A172 (cell line): Measurements from ENCODE around the gene CEP295NL. TPM values are rescaled to one million over a fixed set of nuclear protein-coding genes. Genes with fewer than 3 reads are reported as not detected.
A peak's percentile ranks its signal among the peaks of the same experiment; 100 is the strongest.
"Not testable (repeated sequence)": the region's sequence is repeated elsewhere in the genome, so short reads cannot be mapped to it uniquely, and the experiment has no call there.

Experiments used
- DNase-seq: peaks from one replicate; pipeline ENCODE4 v3.0.0-alpha.2; 2015; ENCODE audit warnings: low spot score
- total RNA-seq: library from RNA; depleted of rRNA; stranded (reverse); fragments of >200 nt; shearing (Covaris generic); gene quantifications from 2 replicates; pipeline ENCODE4 v1.2.3, GENCODE V29; 2014

The CEP295NL gene
- total RNA-seq, 1 experiment from 2014 or later = 0.81 TPM

DNA sequence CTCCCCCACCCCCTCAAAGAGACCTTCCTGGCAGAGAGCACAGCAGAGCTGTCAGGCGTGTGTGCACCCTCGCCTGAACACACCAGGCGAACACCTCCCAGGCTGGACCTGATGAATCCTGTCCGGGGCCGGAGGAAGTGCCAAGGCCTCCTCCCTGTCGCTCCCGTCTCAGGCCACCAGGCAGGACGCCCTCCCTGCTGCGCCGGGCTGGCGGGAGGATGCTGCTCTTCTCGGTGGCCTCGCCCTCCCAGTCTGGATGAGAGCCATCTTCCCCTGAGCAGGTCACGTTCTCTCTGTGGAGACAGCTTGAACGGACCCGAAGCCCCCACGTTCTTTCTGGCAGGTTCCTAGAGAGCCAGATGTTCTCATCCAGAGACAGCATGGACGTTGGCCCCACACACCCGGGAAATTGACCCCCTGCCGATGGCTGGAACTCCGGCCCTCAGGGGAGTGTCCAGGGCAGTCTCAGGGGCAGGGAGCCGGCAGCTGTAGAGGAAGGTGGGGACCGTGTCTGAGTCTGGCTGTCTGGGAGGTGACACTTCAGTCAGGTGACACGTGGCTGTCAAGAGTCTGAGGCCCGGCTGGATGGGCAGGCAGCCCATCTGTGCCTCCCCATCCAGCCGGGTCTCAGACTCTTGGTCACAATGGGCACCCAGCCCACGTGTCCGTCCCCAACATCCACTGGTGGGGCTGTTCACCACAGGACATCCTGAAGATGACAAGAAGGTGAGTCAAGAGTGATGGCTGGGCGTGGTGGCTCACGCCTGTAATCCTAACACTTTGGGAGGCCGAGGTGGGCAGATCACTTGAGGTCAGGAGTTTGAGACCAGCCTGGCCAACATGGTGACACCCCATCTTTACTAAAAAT, 27.1 kb upstream of the CEP295NL start:
- DNase-seq = peak; percentile 74

DNA sequence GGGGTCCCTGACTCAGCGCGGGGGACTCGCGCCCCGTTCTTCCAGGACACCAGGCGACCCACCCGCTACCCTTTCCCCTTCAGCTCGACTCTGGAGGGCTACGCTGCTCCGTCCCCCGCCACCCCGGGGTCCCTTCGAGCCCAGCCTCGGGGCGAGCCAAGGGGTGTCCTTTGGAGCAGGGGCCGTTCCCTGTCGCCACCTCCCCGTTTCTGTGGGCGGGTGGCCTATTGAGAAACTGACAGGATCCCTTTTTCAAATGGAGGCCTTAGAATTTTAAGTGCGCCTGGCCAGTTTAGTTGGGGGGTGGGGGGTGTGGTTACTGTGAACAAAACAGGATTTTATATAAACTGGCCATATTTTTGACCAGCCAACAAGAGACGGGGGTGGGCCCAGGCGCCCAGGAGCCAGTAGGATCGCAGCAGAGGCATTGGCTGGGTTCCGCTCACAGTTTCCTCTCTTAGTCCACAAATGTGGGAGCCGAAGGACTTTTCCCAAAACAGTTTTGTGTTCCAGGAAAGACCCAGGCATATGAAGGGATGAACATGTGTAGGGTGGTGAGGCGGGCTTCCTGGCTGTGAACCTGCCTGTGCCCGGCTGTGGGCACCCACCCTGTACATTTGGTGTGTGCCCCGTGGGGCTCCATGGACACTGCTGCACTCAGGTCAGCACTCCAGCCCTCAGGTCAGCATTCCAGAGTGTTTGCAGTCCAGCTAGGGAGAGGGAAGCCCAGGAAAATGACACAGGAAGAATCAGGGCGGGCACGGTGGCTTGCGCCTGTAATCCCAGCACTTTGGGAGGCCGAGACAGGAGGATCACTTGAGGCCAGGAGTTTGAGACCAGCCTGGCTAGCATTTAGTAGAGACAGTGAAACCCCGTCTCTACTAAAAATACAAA, 22.9 kb upstream of the CEP295NL start:
- DNase-seq = peak; percentile 91

DNA sequence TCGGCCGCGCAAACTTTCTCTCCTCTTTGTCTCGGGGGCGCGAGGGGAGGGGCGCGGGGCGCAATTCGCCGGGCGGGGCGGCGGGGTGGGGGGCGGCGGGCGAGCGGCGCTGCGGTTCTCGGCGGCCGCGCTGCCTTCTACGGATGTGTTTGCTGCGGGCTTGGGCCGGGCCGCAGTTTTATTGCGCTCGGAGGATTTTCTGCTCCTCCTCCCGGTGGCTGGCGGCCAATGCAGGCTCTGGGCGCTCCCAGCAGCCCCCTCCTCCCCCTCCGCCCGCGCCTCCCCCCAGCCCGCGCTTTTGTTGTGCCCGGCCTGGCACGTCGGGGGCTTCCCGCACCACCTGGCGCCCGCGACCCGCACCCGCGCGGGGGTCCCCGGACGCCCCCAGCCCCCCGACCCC, 22.2 kb upstream of the CEP295NL start, which contains the start of gene TIMP2:
Gene TIMP2, minus strand, starts transcription at position 154 of the 400 bp plus-strand sequence. CDS start 299 bp downstream, outside the sequence.
- peak; percentile 80 for DNase-seq

DNA sequence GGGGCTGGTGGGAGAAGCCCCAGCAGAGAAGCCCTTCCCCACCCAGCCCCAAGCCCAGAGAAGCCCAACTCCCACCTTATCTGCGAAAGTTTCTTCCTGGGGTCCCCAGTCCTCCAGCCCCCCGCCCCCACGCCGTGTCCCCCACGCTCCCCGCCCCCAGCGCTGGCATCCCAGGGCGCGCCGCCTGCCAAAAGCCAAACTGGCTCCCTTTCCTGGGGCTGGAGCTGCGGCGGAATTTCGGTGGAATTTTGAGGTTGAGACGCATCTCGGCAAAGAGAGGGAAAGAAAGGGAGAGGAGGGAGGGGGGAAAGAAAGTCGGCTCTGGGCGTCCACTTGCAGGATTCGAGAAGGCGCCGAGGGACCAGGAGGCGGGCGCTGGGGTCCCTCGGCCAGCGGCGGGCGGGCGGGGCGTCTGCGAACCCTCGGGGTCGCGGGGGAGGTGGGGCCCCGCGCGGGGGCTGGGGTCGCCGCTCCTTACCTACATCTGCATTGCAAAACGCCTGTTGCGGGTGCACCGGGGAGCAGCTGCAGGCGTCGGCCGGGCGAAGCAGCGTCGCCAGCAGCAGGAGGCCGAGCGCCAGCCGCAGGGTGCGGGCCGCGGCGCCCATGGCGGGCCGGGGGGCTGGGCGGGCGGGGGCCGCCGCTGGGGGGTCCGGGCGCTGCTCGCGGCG, 21.6 kb upstream of the CEP295NL start:
- no peak for DNase-seq

DNA sequence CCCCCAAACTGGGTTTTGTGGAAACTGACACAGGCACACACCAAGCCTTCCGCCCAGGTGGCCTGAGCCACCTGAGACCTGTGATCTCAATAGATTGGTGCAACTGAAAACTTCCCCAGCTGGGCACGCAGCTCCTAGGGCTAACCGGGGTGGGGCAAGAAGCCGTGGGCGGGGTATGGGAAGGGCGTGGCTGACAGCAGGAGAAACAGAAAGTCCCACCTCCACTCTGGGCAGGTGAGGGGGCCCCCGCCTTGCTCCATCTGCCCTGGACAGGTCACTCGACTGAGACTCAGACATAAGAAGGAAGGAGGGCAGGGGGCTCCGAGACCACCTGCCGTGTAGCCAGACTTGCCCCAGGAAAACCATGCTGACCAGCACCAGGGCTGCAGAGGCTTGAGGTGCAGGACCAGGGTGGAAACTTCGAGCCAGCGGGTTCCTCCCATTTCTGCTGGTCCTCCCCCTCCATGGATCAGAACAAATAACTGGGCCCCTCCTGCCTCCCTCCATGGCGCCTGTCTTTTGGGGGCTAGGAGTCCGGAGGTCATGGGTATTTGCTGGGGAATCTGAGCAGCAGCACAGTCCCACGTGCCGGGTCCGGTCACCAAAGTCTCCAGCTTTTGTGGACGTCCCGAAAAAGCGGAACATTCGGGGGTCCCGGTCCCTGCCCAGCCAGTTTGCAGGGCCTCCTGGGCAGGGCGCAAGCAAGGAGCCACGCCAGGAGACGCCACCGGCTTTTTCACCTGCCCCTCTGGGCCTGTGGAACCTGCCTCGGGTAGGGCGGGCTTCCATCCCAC, 20.9 kb upstream of the CEP295NL start:
- peak; percentile 68 for DNase-seq

DNA sequence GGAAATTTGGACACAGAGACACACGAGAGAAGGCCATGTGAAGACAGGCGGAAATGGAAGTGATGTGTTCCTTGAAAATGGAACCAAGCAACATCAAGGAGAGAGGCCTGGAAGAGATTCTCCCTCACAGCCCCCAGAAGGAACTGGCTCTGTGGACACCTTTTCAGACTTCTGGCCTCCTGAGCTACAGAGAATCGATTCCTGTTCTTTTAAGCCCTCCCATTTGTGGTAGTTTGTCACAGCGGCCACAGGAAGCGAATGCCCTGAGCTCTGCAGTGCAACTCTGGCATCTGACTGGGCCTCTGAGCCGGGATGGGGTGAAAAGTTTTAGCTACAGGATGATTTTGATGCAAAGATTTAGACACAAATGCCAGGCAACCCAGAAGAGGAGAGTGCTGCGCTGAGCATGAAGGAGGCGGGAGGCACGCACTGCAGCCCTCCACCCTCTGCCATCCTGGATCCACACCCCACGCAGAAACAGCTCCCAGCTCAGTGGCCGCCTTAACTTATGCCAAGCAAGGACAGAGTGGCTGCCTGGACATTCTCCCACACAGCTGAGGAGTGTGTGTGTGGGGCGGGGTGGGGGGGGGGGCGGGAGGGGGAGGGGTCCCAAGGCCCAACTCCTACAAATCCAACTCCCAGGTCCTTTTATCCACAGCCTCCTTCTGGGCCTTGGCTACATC, 20.0 kb upstream of the CEP295NL start:
- DNase-seq = no peak

DNA sequence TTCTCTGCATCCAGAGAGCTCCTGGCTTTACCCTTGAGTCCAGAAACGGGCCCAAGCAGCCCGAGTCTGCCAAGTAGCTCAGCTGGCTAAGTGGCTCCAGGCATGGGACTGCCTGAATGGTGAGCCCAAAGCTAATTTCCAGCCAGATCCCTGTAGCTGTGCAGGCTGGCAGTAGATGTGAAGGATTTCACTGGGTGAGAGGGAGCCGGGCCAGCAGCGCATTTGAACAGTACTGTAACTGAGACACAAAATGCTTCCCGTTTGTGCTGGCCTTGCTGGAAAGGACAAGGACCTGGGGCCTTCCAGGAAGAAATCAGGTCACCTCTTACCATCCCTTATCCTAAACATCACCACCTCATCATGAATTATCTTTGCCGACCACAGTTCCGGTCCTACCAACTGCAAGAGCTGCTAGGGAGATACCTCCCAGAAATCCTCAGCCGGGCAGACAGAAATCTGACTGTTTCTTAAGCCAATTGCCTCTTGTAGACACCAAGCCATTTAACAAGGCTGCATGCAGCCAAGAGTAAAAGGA, 18.5 kb upstream of the CEP295NL start:
- DNase-seq = no peak

DNA sequence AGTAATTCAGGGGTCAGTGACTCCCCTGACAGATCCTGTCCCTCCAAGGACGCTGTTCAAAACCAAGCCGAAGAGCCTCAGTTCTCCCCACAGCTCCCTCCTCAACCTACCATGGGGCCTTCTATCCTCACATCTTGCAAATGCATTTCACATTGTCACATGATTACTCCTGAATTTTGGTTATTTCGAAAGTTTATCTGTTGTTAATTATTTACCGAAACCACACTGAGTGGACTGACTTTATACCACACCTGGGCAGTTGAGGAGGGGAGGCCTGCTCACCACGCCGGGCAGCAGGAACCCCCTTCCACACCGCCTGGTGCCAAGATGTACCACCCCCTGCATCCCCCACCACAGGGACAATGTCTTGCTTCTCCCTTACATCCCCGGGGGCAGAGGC, 17.5 kb upstream of the CEP295NL start:
- DNase-seq = no peak

DNA sequence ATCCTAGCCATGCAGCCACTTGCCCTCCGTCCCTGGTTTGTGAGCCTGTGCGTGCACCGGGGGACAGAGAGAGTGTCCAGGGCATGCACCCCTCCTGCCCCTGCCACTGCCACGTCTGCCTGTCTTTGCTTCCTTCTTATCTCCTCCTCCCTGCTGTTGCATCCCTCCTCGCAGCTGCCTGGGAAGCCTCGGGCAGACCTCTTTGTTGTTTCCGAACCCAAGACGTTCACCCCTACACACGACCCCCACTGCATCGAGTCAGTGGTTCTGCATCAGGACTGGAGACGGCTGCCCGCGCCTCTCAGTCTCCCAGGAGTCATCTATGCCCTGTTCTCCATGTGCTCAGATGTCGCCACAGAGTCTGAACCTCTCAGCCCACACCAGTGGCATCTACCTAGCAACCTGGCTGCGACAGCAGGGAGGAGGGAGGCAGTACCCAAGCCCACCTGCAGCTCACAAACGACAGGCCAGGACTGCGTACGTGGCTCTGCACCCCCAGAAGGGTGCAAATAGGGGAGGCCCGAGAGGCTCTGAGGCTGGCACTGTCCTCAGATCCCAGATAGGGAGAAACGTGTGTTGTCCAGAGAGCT, 17.0 kb upstream of the CEP295NL start:
- no peak for DNase-seq

DNA sequence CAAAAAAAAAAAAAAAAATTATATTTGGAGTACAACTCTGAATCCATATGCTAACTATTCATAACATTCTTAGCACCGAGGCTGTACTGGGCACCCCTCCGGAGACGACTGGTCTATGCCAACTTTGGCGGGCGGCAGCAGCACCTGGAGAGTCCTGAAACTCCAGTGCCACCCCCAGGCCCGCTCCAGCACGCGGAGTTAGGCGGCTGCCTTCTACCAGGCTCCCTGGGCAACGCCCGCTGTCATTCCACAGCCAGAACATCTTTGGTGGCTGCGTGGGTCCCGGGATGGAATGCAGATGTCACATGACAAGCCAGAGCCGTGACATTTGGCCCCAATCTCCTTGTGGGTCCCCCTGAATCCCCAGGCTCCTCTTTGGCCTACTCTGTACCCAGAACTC, 16.0 kb upstream of the CEP295NL start:
- DNase-seq = no peak

DNA sequence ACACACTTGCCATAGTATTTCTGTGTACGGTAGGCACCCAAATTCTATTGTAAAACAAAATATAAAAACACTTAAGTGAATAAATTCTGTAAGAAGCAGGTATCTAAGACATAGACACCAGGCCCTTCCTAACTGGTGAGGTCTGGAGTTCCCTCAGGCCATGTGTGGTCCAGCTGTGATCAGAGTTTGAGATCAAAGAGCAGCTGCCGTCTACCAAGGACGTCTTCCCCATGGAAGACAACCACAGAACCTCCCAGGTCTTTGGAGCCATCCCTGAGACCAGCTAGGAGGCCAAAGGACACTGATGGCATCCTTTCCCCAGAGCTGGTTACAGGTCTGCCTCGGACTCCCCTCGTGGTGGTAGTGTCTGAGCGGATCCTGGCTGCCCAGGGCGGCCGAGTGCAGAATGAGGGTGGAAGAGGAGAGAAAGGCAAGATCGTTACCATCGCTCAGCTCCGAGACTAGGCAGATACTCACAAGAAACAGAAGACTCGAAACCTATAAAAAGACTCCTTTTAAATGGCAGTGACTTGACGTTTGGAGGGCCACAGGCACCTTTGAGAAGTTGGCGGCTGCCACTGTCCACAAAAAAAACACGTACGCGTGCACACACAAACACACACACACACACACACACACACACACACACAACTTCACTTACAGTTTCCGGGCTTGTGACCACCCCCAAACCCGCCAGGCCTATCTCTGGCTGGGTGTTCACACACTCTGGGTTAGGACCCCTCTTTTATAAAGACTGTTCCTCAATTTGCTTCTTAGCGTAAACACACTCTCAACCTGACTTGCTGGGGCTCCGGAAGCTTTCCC, 14.7 kb upstream of the CEP295NL start:
- no peak for DNase-seq

DNA sequence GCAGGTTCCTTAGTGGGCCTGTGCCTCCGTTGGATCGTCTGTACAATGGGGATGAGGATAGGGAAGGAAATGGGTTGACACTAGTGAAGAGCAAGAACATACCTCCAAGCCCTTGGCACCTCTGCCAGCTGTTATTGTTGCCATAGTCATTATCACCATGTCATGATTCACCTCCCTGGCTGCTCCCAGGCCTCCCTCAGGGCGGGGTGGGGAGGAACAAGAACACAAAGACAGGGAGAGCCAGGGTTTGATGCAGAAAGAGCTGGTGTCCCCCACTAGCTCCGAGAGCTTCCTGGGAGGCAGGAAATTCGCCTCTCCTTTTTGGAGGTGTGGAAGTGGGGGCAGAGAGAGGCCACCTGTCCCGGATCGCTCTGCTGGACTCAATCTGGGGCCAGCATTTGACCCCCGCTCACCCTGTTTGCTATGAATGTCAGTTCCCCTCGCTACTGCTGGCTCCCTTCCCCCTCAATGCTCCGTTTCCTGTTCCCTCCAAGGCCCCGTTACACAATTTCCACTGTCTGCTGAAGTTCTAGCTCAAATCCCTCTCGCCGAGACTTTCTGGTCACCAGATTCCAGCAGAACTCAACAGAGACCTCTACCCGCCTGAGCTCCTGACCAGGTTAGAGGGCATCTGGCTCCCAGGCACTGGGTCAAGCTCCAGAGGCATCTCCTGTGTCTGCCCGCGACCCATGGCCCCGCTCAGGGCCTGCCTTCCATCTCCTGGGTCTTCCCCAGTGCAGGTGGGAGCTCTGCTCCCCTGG, 13.1 kb upstream of the CEP295NL start:
- peak; percentile 93 for DNase-seq

DNA sequence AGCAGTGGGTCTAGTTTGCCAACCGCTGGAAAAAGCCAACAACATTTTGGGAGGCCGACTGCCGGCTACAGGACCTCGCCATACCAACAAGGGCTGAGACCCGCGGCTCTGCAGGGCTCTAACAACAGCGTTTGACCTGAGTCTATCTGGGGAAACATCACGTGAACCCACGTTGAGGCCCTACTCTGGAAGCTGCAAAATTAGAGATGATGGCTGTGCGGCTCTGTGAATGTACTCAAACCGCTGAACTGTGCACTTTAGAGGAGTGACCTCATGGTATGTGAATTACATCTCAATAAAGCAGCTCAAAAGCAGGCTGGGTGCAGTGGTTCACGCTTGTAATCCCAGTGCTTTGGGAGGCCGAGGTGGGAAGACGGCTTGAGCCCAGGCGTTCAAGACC, 10.1 kb upstream of the CEP295NL start:
- no peak for DNase-seq

DNA sequence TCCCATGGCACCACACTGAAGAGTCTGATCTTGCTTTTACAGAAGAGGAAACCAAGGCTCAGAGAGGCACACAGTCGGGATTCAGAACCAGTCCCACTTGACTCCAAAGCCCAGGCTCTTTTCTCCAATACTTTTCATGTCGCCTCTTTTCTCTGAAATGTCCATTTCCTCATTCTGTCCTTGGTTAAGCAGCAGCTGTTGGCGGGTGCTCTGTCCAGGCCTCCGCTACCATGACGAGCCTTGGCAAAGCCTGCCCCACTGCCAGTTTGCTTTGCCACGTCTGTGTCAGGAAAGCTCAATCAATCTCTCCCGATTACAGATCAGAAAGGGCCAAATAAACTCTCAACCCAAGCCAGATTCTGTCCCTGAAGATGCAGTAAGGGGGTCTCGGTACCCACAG, 9.1 kb upstream of the CEP295NL start:
- no peak for DNase-seq

DNA sequence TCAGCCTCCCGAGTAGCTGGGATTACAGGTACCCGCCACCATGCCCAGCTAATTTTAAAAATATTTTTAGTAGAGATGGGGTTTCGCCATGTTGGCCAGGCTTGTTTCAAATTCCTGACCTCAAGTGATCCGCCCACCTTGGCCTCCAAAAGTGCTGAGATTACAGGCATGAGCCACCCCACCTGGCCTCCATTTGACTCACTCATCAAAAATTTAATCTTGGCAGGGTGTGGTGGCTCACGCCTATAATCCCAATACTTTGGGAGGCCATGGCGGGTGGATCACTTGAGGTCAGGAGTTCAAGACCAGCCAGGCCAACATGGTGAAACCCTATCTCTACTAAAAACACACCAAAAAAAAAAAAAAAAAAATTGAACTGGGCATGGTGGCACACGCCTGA, 8.5 kb upstream of the CEP295NL start:
- not testable (repeated sequence) for DNase-seq

DNA sequence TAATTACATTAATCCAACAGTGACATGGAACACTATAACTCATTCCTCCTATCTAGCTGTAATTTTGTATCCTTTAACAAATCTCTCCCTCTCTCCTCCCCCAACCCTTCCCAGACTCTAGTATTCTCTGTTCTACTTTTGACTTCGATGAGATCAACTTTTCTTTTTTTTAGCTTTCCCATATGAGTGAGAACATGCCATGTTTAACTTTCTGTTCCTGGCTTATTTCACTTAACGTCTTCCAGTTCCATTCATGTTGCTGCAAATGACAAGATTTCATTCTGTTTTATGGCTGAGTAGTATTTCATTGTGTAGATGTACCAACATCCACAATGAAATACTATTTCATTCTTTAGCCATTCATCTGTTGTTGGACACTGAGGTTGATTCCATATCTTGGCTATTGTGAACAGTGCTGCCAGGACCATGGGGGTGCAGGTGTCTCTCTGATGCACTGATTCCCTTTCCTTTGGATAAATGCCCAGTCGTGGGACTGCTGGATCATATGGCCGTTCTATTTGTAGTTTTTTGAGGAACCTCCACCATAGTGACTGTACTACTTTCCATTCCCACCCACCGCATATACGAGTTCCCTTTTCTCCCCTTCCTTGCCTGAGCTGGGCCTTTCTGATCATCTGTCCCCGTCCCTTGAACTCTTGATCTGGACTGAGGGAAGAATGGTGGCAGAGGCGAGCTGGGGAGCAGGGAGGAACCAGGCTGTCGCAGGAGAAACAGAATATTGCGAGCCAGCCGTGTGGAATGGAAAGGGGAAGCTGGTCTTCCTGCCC, 7.7 kb upstream of the CEP295NL start:
- DNase-seq = no peak

DNA sequence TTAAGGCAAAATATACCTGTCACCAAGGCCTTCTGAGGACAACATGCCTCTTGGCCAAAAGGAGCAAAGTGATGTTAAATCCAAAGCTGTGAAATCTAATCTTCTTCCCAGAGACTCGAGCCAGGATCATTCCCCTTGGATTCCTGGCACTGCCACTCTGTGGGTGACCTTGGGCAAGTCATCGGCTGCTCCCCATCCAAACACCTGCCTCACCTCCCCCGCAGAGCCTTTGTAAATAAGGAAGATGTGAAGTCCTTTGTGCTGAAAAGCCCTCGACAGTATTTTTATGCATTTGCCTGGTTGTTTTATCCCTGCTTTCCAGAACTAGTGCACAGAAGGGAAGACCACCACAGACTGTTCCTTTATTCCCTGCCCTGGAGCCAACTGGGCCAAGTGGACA, 5.4 kb upstream of the CEP295NL start:
- DNase-seq = no peak

DNA sequence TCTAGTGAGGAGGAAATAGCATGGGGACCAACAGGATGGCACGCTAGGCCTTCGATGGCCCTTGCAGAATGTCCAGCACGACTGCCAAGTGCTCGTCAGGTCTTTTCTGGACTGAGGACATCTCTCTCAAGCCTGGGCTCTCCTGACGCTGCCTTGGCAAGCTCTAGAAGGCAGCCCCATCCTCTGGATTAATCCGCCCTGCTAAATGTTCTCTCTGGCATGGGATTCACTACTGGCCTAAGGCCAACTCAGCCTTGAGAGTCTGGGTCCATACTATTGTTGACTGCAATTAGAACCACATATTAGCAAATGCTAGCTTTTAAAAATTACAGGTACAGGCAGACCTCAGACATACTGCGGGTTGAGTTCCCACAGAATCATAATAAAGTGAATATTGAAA, 2.5 kb upstream of the CEP295NL start:
- no peak for DNase-seq
